ENCODE measurements around the gene NUCKS1. TPM values are rescaled to one million over a fixed set of nuclear protein-coding genes. Genes with fewer than 3 reads are reported as not detected.

The NUCKS1 gene
- total and polyA plus RNA-seq, 2 of the 8 experiments (the other 6 are each of a cell fraction or from before 2014, with no cell fraction given), result 126 to 461 TPM

GRCh38 chr1:205710201-205711062 is 39.5 kb downstream of the NUCKS1 start:
- H3K27me3 ChIP-seq (replicated peaks in 1 of 4; ENCODE audit: control insufficient read depth in 3 of 4, extremely low read depth in 1 of 4, insufficient read depth in 3 of 4, low read length in 3 of 4), result no peaks in the 10 kb centered on the region
- ChIA-PET POLR2A (ENCODE audit: partially characterized antibody) (interaction anchor here (0.9 to 17.3 kb wide), 14 partner anchors 15 to 120 kb away, joined by 3 to 241 read pairs (median 4); partner anchors contain the start of genes ELK4 and SLC45A3), CTCF (ENCODE audit: partially characterized antibody) (interaction anchor here (0.6 to 16.4 kb wide), 28 partner anchors 9 to 865 kb away, joined by 3 to 856 read pairs (median 8); partner anchors contain the start of genes ELK4 and SLC45A3)
- no peak overlapping the region for H2AFZ ChIP-seq (ENCODE audit: low read length)
- H3K36me3 ChIP-seq (ENCODE audit: control insufficient read depth in 2 of 4, insufficient read depth in 4 of 4, low read length in 3 of 4), result peaks cover 0 to 11% (median 5%) of the 10 kb centered on the region in 4 experiments; a peak in 7 of 8 replicates
- no peak overlapping the region for H3K56ac ChIP-seq (replicated peaks; ENCODE audit: insufficient read length, low read depth, low read length)
- peaks cover 2% of the 10 kb centered on the region; the same call in 1 of the 2 replicates for H3K23me2 ChIP-seq (ENCODE audit: low read depth, low read length)
- H3K4ac ChIP-seq (replicated peaks; ENCODE audit: insufficient read length, low read depth, low read length), result no peak overlapping the region
- no peak overlapping the region for H3K9ac ChIP-seq (replicated peaks in 1 of 4; ENCODE audit: extremely low read depth in 1 of 4, low read depth in 3 of 4, low read length in 3 of 4)
- H4K5ac ChIP-seq (ENCODE audit: insufficient read length, low read depth, low read length), result no peak overlapping the region
- H3K4me1 ChIP-seq (replicated peaks in 1 of 4; ENCODE audit: control insufficient read depth in 3 of 4, insufficient read depth in 4 of 4, low read length in 3 of 4), result peaks cover 0 to 3% (median 0%) of the 10 kb centered on the region in 4 experiments; a peak in 2 of 7 replicates
- H2BK15ac ChIP-seq (ENCODE audit: low read length), result no peak overlapping the region
- H2BK120ac ChIP-seq (replicated peaks; ENCODE audit: low read depth, low read length), result no peak overlapping the region
- no peak overlapping the region for H2BK12ac ChIP-seq (ENCODE audit: low read depth, low read length)
- DNase-seq (ENCODE audit: low read depth in 1 of 2, low spot score in 2 of 2) (no peak), FAIRE-seq (no peak)
- H3K27ac ChIP-seq (ENCODE audit: low read depth, low read length), result no peak overlapping the region
- H2BK5ac ChIP-seq (ENCODE audit: low read depth, low read length), result no peak overlapping the region
- H3K4me2 ChIP-seq (ENCODE audit: insufficient read depth in 1 of 2, low read depth in 2 of 2, low read length in 2 of 2), result no peak overlapping the region
- no peak overlapping the region for H2AK5ac ChIP-seq (ENCODE audit: low read depth, low read length)
- H3K79me1 ChIP-seq (ENCODE audit: low read depth, low read length), result no peaks in the 10 kb centered on the region
- H3K79me2 ChIP-seq (ENCODE audit: control insufficient read depth in 1 of 2, insufficient read depth in 2 of 2, low read length in 2 of 2), result no peaks in the 10 kb centered on the region
- peaks cover 0 to 4% of the 10 kb centered on the region in 2 experiments for H4K20me1 ChIP-seq (replicated peaks in 1 of 2; ENCODE audit: control insufficient read depth in 1 of 2, insufficient read depth in 2 of 2, low read length in 2 of 2)
- H3K23ac ChIP-seq (ENCODE audit: insufficient read length), result no peak overlapping the region
- H3K4me3 ChIP-seq (ENCODE audit: extremely low read depth in 1 of 4, insufficient read depth in 2 of 4, low read depth in 3 of 4, low read length in 4 of 4), result no peak overlapping the region
- H3K14ac ChIP-seq (ENCODE audit: insufficient read length), result no peak overlapping the region
- no peak overlapping the region for H4K91ac ChIP-seq (replicated peaks; ENCODE audit: insufficient read length, low read length)
- no peak overlapping the region for H3K18ac ChIP-seq (ENCODE audit: extremely low read depth, low read length)
- WGBS, 2 experiments (ENCODE audit: extremely low coverage in 1 of 2, insufficient coverage in 1 of 2, insufficient read length in 1 of 2, insufficient replicate concordance in 2 of 2, low coverage in 1 of 2, low lambda C conversion rate in 2 of 2, missing lambda C conversion rate in 1 of 2), result 85% methylated on average over 1 of the region's 1 CpG; no CpG with 5 or more reads in 1 of the 2 experiments
- no peaks in the 10 kb centered on the region for H3K9me3 ChIP-seq (ENCODE audit: insufficient read depth in 2 of 2, low read depth in 1 of 2, low read length in 1 of 2)
- H2BK20ac ChIP-seq (ENCODE audit: low read length), result no peak overlapping the region
- no peak overlapping the region for H4K8ac ChIP-seq (ENCODE audit: extremely low read depth, insufficient read depth, low read length)
- TF ChIP-seq FOSL1 (IDR thresholded peaks at IDR 0.05; ENCODE audit: insufficient read depth, low read depth, low read length) (no peak), POLR2A (IDR thresholded peaks at IDR 0.05; ENCODE audit: control extremely low read depth in 1 of 2, low read depth in 2 of 2, low read length in 2 of 2) (no peak), BRCA1 (IDR thresholded peaks at IDR 0.05; ENCODE audit: low read depth, low read length) (no peak), ASH2L (IDR thresholded peaks at IDR 0.05; ENCODE audit: low read length) (no peak), TAF1 (IDR thresholded peaks at IDR 0.05; ENCODE audit: low read depth, low read length) (no peak), KDM5A (IDR thresholded peaks at IDR 0.05; ENCODE audit: low read length) (no peak), JUN (IDR thresholded peaks at IDR 0.05; ENCODE audit: low read depth, low read length) (no peak), RAD21 (IDR thresholded peaks at IDR 0.05 in 1 of 2, conservative IDR thresholded peaks at IDR 0.05 in 1 of 2; ENCODE audit: low read depth in 2 of 2, low read length in 2 of 2) (no peak)
- TF ChIP-seq, protein P1, sequence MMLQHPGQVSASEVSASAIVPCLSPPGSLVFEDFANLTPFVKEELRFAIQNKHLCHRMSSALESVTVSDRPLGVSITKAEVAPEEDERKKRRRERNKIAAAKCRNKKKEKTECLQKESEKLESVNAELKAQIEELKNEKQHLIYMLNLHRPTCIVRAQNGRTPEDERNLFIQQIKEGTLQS (IDR thresholded peaks at IDR 0.05; ENCODE audit: insufficient read depth, low read depth, low read length), result no peak
- TF ChIP-seq, protein P2, sequence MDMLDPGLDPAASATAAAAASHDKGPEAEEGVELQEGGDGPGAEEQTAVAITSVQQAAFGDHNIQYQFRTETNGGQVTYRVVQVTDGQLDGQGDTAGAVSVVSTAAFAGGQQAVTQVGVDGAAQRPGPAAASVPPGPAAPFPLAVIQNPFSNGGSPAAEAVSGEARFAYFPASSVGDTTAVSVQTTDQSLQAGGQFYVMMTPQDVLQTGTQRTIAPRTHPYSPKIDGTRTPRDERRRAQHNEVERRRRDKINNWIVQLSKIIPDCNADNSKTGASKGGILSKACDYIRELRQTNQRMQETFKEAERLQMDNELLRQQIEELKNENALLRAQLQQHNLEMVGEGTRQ (IDR thresholded peaks at IDR 0.05; ENCODE audit: low read length), result no peak

Data from H1 (cell line).